Right cardiac atrium (tissue), 5 donors: ENCODE measurements around the gene ZBTB44. TPM values are rescaled to one million over a fixed set of nuclear protein-coding genes. Genes with fewer than 3 reads are reported as not detected.

Source experiments
- ATAC-seq, 2 donors: fragments of 200-7000 bp; cut with Tn5 transposase; one replicate each; pipeline versions ENCODE4 v1.8.0 to v1.9.1; 2020; ENCODE audit warnings: moderate library complexity in 2 of 2, mild to moderate bottlenecking in 1 of 2
- DNase-seq, 3 donors: peaks; one replicate each; pipeline ENCODE4 v3.0.0-alpha.2; 2020
- H3K27ac ChIP-seq: one replicate; pipeline ENCODE4 v1.5.1; 2013; ENCODE audit warnings: mild to moderate bottlenecking, low read length, control low read depth, moderate library complexity
- H3K27me3 ChIP-seq: one replicate; pipeline ENCODE4 v1.6.1; 2013; ENCODE audit not compliant: control insufficient read depth, insufficient read depth
- H3K4me1 ChIP-seq: one replicate; pipeline ENCODE4 v1.6.1; 2013; ENCODE audit warnings: low read length; ENCODE audit not compliant: control insufficient read depth, insufficient read depth
- H3K4me3 ChIP-seq: one replicate; pipeline ENCODE4 v1.5.1; 2013; ENCODE audit warnings: low read length, control low read depth
- H3K9me3 ChIP-seq: one replicate; pipeline ENCODE4 v1.6.1; 2013; ENCODE audit warnings: low read length; ENCODE audit not compliant: control insufficient read depth
- WGBS: extraction: QIAGEN DNeasy Blood & Tissue Kit; methylation state at CpG from one replicate; pipeline ENCODE4 v1.1.7; 2013; 5-methylcytosine and 5-hydroxymethylcytosine counted together
- intact Hi-C, 4 donors: fragments of 100-400 bp; cut with DNase I; formaldehyde crosslinking; loops; one replicate each; pipeline versions ENCODE4 v1.11.0 to v1.14.0; 2022 to 2023
- polyA plus RNA-seq: library from polyadenylated mRNA; stranded (reverse); fragments of 200-250 nt; gene quantifications from one replicate; pipeline ENCODE4 v1.2.3, GENCODE V29; 2013
- total RNA-seq, 4 donors: library from RNA; stranded (reverse); fragmentation: NEBNext Ultra II Directional; extraction: Animal tissue kit (Norgen Biotek cat#: 25700); gene quantifications; one replicate each; pipeline ENCODE4 v1.2.1, GENCODE V29; 2021
- donor health status: healthy with polysubstance abuse.
- donor health status: DM: no; HTN: yes; CAD: no.
- donor health status: DM: no; HTN: no; CAD: no.
- donor health status: DM: no; HTN: yes; CAD: no; lungs with severe emphysema.
- donor health status: DM: yes; HTN: yes; CAD: no.

The ZBTB44 gene
- total and polyA plus RNA-seq, 5 donors, result 16.2 to 47.0 (median 45.6) TPM

- DNase-seq (no peak), ATAC-seq (peak; percentile 82 to 83)
- H3K4me1 ChIP-seq, result peaks cover 16% of the 10 kb centered on the region
- WGBS, result 47% methylated on average over 11 of the region's 11 CpGs
- H3K27ac ChIP-seq, result peak overlapping the region; percentile 95
- H3K9me3 ChIP-seq, result no peaks in the 10 kb centered on the region
- H3K4me3 ChIP-seq, result no peak overlapping the region
- intact Hi-C loops, result no loop called here
- H3K27me3 ChIP-seq, result no peaks in the 10 kb centered on the region
Measured at GRCh38 chr11:130181295-130182272, 133.1 kb downstream of the ZBTB44 start.

GRCh38 chr11:130180896-130181294, 133.8 kb downstream of the ZBTB44 start:
- intact Hi-C loops, result no loop called here
- Histone ChIP-seq H3K27ac (peak overlapping the region; percentile 95), H3K27me3 (no peaks in the 10 kb centered on the region), H3K4me3 (no peak overlapping the region), H3K9me3 (no peaks in the 10 kb centered on the region), H3K4me1 (peaks cover 16% of the 10 kb centered on the region)
- DNase-seq (no peak), ATAC-seq (peak; percentile 2 to 3)
- WGBS, result 74% methylated on average over 8 of the region's 8 CpGs

GRCh38 chr11:130180491-130180890, 134.2 kb downstream of the ZBTB44 start:
- Histone ChIP-seq H3K4me1 (peaks cover 16% of the 10 kb centered on the region), H3K27ac (no peak overlapping the region), H3K27me3 (no peaks in the 10 kb centered on the region), H3K9me3 (no peaks in the 10 kb centered on the region), H3K4me3 (no peak overlapping the region)
- 66% methylated on average over 4 of the region's 4 CpGs for WGBS
- intact Hi-C loops, result no loop called here
- ATAC-seq (peak in 1 of 2 donors; percentile 26), DNase-seq (no peak)

GRCh38 chr11:130179396-130180306, 135.1 kb downstream of the ZBTB44 start:
- no peak overlapping the region for H3K27ac ChIP-seq
- H3K27me3 ChIP-seq, result no peaks in the 10 kb centered on the region
- WGBS, result 64% methylated on average over 21 of the region's 21 CpGs
- no peaks in the 10 kb centered on the region for H3K9me3 ChIP-seq
- intact Hi-C loops, result no loop called here
- ATAC-seq (peak in 1 of 2 donors; percentile 8), DNase-seq (no peak)
- H3K4me1 ChIP-seq, result peaks cover 16% of the 10 kb centered on the region
- no peak overlapping the region for H3K4me3 ChIP-seq

- 47% methylated on average over 16 of the region's 16 CpGs for WGBS
- no peak overlapping the region for H3K4me3 ChIP-seq
- H3K27me3 ChIP-seq, result no peaks in the 10 kb centered on the region
- no peaks in the 10 kb centered on the region for H3K9me3 ChIP-seq
- no peak overlapping the region for H3K27ac ChIP-seq
- DNase-seq, result no peak
- peaks cover 16% of the 10 kb centered on the region for H3K4me1 ChIP-seq
- ATAC-seq, result no peak
- intact Hi-C loops, result no loop called here
Measured at GRCh38 chr11:130178441-130179339, 136.0 kb downstream of the ZBTB44 start.

- no peak for ATAC-seq
- intact Hi-C loops, result no loop called here
- no peak overlapping the region for H3K27ac ChIP-seq
Measured at GRCh38 chr11:130177782-130178181, 136.9 kb downstream of the ZBTB44 start.

More at GRCh38 chr11:130177782-130178181, 136.9 kb downstream of the ZBTB44 start:
- no peak for DNase-seq
- H3K27me3 ChIP-seq, result no peaks in the 10 kb centered on the region
- peaks cover 16% of the 10 kb centered on the region for H3K4me1 ChIP-seq
- WGBS, result 83% methylated on average over 10 of the region's 10 CpGs
- H3K9me3 ChIP-seq, result no peaks in the 10 kb centered on the region
- no peak overlapping the region for H3K4me3 ChIP-seq

Other genes starting within 250 kb of the ZBTB44 start
- gene APLP2, start 245.0 kb downstream of the ZBTB44 start, total RNA-seq, result 100 to 1,000 TPM; 311 to 375 (median 344) TPM
- gene APLP2, start 245.0 kb downstream of the ZBTB44 start, polyA plus RNA-seq, result 228 TPM
- 1 to 10 TPM; 1.0 to 2.8 (median 1.4) TPM for gene ST14, start 155.1 kb downstream of the ZBTB44 start, total RNA-seq
- gene ST14, start 155.1 kb downstream of the ZBTB44 start, polyA plus RNA-seq, result 0.61 TPM
- gene ADAMTS8, start 113.7 kb upstream of the ZBTB44 start, total RNA-seq, result 10 to 100 TPM in 1 of 4 donors, 1 to 10 TPM in 1, under 1 TPM in 2; 0.45 to 10.1 (median 0.95) TPM
- gene ADAMTS8, start 113.7 kb upstream of the ZBTB44 start, polyA plus RNA-seq, result 0.88 TPM
- 10 to 100 TPM; 13.4 to 30.2 (median 30.0) TPM for gene ADAMTS15, start 133.7 kb upstream of the ZBTB44 start, total RNA-seq
- 13.7 TPM for gene ADAMTS15, start 133.7 kb upstream of the ZBTB44 start, polyA plus RNA-seq